NCI-H2171 (cell line): ENCODE measurements around the gene FOXO6.

Experiments
- DNase-seq: peaks from one replicate; lab custom pipeline; 2025; lab: John Stamatoyannopoulos, UW

FOXO6 gene

DNA sequence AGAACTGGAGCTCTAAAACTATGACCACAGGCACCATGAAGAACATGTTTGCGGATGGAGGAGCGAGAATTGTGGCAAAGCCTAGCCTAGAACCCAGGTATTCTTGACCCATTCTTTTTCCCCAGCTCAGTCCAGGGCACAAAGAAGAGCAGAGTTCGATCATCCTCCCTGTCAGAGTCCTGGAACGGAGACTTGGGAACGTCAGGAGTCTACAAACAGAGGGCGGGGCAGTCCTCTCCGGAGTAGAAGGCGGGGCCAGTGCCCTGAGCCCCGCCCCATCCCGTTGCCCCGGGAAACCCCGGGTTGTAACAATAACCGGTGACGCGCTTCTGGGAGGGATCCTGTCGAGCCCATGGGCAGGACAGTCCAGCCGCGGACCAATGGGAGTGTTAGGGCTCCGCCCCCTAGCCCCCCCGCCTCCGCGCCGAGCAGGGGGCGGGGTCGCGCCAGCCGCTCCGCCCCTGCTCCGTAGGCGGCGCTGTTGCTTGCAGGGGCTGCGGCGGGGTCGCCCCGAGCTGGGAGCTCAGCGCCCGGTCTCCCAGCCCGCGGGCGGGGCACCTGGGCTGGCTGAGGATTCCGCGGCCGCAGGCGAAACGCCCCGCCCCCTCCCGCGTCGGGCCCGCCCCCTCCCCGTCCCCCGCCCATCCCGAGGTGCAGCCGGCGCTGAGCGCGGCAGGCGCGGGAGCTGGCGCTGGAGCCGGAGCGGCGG is at the start of gene FOXO6:
FOXO6 (plus strand) TSS at position 649 of the 709 bp plus-strand sequence.
- peak; percentile 98 for DNase-seq

GRCh38 chr1:41312991-41313645 is 48.1 kb upstream of the FOXO6 start:
- no peak for DNase-seq

- no peak for DNase-seq
Measured at GRCh38 chr1:41313661-41314131, 47.5 kb upstream of the FOXO6 start.

- DNase-seq = no peak
Measured at GRCh38 chr1:41314376-41315145, 46.7 kb upstream of the FOXO6 start.

GRCh38 chr1:41315146-41315822 is 46.0 kb upstream of the FOXO6 start:
- DNase-seq = no peak

GRCh38 chr1:41315871-41316270 is 45.4 kb upstream of the FOXO6 start:
- DNase-seq = no peak

DNA sequence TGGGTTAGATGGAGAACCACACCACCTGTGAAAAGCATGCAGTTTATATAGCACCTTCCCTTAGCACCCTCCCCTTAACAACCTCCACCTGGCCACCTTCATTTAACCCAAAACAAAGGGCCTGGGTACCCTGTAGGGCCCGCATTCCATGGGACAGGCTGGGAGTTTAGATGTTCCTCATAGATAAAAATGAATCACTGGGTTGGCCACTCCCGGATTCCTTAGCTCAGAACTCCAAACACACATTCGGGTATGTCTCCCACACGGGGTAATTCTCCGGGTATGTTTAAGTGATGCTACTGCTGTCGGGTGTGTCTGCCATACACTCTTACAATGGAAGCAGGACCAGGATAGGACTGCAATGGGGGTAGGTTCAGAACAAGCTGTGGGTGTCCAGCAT is 43.9 kb upstream of the FOXO6 start:
- no peak for DNase-seq

GRCh38 chr1:41318135-41318534 is 43.1 kb upstream of the FOXO6 start:
- no peak for DNase-seq

DNA sequence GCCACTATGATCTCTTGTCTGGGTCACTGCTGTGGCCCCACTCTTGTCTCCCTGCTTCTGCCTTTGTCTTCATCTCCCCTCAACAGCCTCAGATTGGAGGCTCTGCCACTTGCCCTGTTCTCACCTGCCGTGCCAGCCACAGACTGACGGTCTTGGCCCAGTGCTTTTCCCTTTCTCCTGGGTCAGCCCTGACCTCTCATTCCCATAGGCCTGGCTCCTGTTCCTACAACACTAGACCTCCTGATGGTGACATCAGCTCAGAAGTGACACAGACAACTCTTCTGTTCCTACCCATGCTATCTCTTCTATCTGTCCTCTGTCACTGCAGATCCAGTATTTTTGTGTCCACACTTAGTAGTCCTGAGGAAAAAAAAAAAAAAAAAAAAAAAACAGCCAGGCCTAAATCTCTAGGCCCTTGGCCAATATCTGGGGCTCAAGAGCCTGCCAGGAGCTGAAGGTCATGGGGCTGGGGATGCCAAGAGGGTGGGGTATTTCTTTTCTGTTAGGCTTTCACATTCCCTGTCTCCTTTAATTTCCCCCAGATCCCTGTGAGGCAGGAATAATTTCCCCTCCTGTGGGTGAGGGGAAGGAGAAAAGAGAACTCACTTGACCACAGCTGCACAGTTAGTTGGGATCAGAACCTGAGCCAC is 42.0 kb upstream of the FOXO6 start:
- DNase-seq = no peak

DNA sequence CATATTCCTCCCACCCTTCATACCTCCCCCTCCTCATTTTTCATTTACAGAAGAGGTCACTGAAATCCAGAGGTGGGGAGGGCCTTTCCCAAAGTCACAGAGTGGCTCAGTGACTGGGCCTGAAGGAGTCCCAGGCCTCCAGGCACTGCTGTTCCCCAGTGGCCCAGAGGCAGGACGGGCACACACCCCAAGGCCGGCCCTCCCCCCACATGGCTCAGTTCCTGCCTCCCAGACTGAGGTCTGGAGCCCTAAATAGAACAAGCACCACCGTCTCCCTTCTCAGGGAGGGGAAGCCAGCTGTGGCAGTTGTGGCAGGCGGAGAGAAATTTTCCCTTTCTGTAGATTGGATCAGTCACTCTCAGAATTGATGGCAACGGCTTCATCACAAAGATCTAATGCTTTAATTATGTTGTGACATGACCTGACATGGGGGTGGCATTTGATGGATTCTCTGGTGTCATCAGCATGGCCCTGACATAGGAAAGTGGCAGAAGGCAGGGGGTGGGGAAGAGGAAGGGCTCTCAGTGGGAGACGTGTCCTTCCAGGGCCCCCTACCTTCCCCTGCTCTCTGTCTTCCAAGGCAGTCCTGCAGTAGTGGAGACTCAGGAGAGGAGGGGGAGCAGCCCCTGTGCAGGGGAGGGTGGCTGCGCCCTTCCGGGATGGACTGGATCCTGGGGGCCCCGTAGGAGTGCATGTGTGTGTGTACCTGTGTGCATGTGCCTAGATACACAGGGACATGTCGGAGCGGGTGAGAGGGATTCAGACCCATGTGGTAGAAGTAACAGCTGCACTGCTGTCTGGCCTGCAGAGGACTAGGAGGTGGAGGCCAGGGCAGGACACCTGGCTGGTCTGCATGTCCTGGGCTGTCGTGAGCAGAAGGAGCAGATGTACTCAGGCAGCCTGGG is 41.2 kb upstream of the FOXO6 start:
- no peak for DNase-seq

DNA sequence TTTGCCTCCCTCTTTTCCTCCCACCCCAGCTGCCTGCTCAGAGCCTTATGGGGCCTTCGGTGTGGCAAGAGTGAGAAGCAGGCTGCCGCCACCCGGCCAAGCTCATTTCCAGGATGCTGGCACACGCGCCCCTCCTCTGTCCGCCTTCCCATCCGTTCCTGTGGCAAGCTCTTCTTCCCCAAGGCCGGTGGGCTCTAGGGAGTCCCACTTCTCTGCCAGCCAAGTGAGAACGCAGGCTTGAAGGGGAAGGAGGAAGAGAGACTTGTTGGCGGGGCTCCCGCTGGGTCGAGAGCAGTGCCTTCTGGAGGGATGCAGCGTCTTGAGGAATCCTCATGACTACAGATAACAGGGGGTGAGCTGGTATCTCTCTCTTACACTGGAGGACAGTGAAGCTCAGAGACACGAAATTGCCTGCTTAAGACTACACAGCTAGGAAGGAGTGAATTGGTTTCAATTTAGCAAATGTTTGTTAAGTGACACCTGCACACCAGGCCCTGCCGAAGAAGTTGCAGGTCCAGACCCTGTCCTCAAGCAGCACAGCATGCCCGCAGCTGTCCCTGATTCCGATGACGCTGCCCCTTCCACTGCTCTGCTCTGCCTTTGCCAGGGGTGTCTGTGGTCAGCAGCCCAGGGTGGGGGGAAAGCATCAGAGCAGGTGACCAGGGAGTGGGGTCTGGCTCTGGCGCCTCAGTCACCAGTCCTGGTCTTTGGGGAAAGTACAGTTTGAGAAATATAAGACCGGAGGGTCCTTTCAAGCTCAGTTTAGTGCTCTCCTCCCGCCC is 40.1 kb upstream of the FOXO6 start:
- no peak for DNase-seq

DNA sequence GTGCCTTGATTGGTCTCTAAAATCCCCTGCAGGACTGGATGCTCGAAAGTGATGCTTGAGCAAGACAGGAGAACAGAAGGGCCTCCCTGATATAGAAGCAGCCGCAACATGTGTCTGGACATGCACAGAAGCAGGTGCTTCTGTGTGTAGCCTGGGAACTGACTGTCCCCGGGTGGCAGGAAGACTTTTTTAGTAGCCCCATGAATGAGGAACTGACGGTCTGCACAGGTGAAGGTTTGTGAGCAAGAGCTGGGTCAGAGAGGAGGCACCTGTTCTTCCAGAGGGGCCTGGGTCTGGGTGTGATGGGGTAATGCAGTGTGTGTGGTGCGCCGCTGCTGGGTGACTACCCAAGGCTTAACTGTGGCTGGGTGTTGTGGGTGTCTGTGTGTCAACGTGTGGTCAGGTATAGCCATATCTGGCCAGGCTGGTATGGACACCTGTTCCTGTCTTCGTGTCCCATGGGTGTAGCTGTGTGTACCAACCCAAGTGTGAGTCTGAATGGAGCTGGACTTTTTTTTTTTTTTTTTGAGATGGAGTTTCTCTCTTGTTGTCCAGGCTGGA is 39.1 kb upstream of the FOXO6 start:
- DNase-seq = no peak

- DNase-seq = no peak
Measured at GRCh38 chr1:41322835-41323234, 38.4 kb upstream of the FOXO6 start.

DNA sequence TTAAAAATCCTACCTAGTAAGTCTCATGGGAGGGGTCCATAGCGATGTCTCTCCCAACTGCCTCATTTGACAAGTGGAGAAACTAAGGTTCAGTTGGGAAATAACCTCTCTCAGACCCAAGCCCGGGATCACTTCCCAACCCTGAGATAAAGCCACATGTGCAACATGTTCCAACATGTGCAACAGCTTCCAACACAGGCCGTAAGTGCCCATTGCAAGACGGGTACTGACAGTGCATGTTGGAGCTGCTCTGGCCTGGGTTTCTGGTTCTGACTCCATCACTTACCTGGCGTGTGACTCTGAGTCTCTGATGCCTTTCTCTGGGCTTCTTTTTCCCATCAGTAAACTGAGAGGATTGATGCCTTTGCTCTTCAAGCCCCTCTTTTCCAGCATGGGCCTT is 38.0 kb upstream of the FOXO6 start:
- DNase-seq = no peak

DNA sequence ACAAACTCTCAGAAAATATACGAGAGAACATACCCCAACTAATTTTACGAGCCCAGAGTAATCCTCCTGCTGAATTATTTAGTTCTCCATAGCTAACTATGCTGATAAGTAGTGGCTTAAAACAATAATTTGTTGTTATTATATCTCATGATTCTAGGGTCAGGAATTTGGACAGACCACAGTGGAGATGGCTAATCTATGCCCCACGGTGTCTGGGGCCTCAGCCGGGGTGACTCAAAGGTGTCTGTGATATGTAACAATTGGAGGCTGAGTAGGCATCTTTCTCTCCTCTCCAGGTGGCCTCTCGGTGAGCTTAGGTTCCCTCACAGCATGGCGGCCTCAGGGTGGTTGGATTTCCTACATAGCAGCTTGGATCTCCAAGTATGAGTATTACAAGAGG is 35.4 kb upstream of the FOXO6 start:
- no peak for DNase-seq

DNA sequence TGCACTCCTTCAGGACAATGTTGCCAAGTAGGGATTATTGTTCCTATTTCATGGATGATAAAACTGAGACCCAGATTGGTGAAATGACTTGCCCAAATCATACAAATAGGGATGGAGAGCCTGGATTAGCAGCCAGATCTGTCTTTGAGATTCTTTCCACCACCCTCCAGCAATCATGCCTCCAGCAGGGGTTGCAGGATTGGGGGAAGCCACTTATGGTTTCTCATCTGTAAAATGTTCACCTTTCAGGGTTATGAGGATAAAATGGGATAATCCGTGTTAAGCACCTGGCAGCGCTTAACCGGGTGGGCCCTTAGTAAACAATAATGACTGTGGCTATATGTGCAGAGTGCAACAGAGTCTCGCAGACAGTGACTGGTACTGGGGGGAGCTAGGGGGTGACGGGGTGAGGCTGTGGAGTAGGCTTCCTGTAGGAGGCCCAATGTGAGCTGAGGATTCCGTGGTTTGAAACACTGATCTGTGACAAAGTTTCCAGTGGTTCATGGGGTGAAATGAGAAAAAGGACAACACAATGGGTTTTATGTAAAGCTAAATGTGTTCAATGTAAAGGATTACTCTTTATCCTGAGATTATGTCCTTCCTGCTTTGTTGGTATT is 33.7 kb upstream of the FOXO6 start:
- no peak for DNase-seq

DNA sequence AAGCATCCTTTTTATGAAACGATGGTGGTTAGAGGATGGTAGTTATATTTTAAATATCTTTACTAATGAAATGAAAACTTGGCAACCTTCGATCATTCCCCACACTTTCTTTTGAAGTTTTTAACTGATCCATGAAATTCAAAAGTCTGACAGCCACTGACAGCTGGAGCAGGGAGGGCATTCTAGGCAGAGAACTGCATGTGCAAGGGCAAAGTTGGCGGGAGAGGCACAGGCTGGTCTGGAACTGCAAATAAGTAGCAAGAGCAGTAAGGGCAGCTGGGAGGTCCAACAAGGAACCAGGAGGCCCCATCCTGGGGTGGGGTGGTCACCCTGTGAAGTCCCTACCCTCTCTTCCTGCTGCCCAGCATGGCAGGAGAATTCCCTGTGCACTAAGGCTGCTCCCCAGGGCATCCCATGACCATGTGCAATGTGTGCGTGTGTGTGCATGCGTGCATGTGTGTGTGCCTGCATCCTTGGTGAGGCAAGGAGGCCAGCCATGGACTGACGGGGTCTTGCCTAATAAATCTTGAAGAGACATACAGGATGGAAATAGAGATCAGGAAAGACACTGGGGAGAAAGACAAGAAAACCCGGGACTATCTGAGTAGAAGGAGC is 33.1 kb upstream of the FOXO6 start:
- no peak for DNase-seq

GRCh38 chr1:41328780-41329640 is 32.2 kb upstream of the FOXO6 start:
- no peak for DNase-seq
